H1 (cell line): ENCODE data around the gene GATC. TPM values are rescaled to one million over a fixed set of nuclear protein-coding genes. Genes with fewer than 3 reads are reported as not detected.

Experiments used
- CTCF ChIA-PET: fragments of 300-600 bp; sonication (Branson Sonifier 250); formaldehyde crosslinking; loops from one replicate; lab custom pipeline; 2021; ENCODE audit not compliant: partially characterized antibody; lab: Charles Lee
- POLR2A ChIA-PET: fragments of 300-600 bp; sonication (Branson Sonifier 250); formaldehyde crosslinking; loops from one replicate; lab custom pipeline; 2021; ENCODE audit warnings: inconsistent platforms; ENCODE audit not compliant: partially characterized antibody; lab: Charles Lee
- DNase-seq, 2 experiments: peaks; one replicate each; pipeline versions ENCODE4 v3.0.0 to v3.0.0-alpha.2; 2010 to 2022; ENCODE audit warnings: low spot score in 2 of 2, low read depth in 1 of 2, mixed read lengths in 1 of 2
- FAIRE-seq: peaks from 2 replicates; lab custom pipeline; 2011; peaks lifted over from hg19 to GRCh38; lab: Jason Lieb, UNC
- H2AFZ ChIP-seq: 2 replicates; pipeline ENCODE4 v1.8.1; 2012; ENCODE audit warnings: low read length, inconsistent platforms
- H2AK5ac ChIP-seq: 2 replicates; pipeline ENCODE4 v1.6.1; 2013; ENCODE audit warnings: low read depth, low read length
- H2BK120ac ChIP-seq: replicated peaks from 2 replicates; pipeline ENCODE3; 2013; ENCODE audit warnings: low read depth, low read length, inconsistent platforms
- H2BK12ac ChIP-seq: 2 replicates; pipeline ENCODE4 v1.6.1; 2013; ENCODE audit warnings: low read depth, low read length
- H2BK15ac ChIP-seq: 2 replicates; pipeline ENCODE4 v1.6.1; 2013; ENCODE audit warnings: low read length
- H2BK20ac ChIP-seq: 2 replicates; pipeline ENCODE4 v1.6.1; 2013; ENCODE audit warnings: low read length
- H2BK5ac ChIP-seq: 2 replicates; pipeline ENCODE4 v1.6.1; 2013; ENCODE audit warnings: low read depth, low read length
- H3K14ac ChIP-seq: 2 replicates; pipeline ENCODE4 v1.6.1; 2013; ENCODE audit warnings: inconsistent platforms; ENCODE audit not compliant: insufficient read length
- H3K18ac ChIP-seq: 2 replicates; pipeline ENCODE4 v1.6.1; 2013; ENCODE audit warnings: low read length; ENCODE audit errors: extremely low read depth
- H3K23ac ChIP-seq: 2 replicates; pipeline ENCODE4 v1.6.1; 2013; ENCODE audit warnings: inconsistent platforms; ENCODE audit not compliant: insufficient read length
- H3K23me2 ChIP-seq: 2 replicates; pipeline ENCODE4 v1.6.1; 2013; ENCODE audit warnings: low read depth, low read length
- H3K27ac ChIP-seq: 2 replicates; pipeline ENCODE4 v1.6.1; 2011; ENCODE audit warnings: low read depth, low read length, inconsistent platforms
- H3K27me3 ChIP-seq, 4 experiments: replicated peaks in 1 of 4; 1 replicate in 1 of 4; 2 replicates in 3 of 4; pipeline versions ENCODE4 v1.6.1 to v1.8.1; 2011 to 2013; ENCODE audit warnings: low read length in 3 of 4, mild to moderate bottlenecking in 3 of 4, inconsistent platforms in 2 of 4, mixed read lengths in 2 of 4, moderate library complexity in 1 of 4; ENCODE audit not compliant: control insufficient read depth in 3 of 4, insufficient read depth in 3 of 4; ENCODE audit errors: extremely low read depth in 1 of 4
- H3K36me3 ChIP-seq, 4 experiments: 2 replicates each; pipeline versions ENCODE4 v1.6.1 to v1.8.1; 2011 to 2013; ENCODE audit warnings: mild to moderate bottlenecking in 4 of 4, low read length in 3 of 4, moderate library complexity in 2 of 4, control low read depth in 1 of 4, inconsistent platforms in 1 of 4; ENCODE audit not compliant: insufficient read depth in 4 of 4, control insufficient read depth in 2 of 4
- H3K4ac ChIP-seq: replicated peaks from 2 replicates; pipeline ENCODE3; 2013; ENCODE audit warnings: low read length, low read depth, mixed read lengths, inconsistent platforms; ENCODE audit not compliant: insufficient read length
- H3K4me1 ChIP-seq, 4 experiments: replicated peaks in 1 of 4; 1 replicate in 1 of 4; 2 replicates in 3 of 4; pipeline versions ENCODE4 v1.6.1 to v1.8.1; 2011 to 2013; ENCODE audit warnings: low read length in 3 of 4, inconsistent platforms in 2 of 4, mixed read lengths in 1 of 4; ENCODE audit not compliant: insufficient read depth in 4 of 4, control insufficient read depth in 3 of 4
- H3K4me2 ChIP-seq, 2 experiments: 2 replicates each; pipeline versions ENCODE4 v1.6.1 to v1.8.1; 2011 to 2013; ENCODE audit warnings: low read depth in 2 of 2, low read length in 2 of 2, control low read depth in 1 of 2, inconsistent platforms in 1 of 2, mild to moderate bottlenecking in 1 of 2; ENCODE audit not compliant: insufficient read depth in 1 of 2
- H3K4me3 ChIP-seq, 4 experiments: fragments of 200-600, 300-600 bp in 1 of 4; sonication (generic), shearing (Covaris generic), sonication (Bioruptor Twin) in 1 of 4; 2 replicates each; pipeline versions ENCODE4 v1.5.1 to v1.8.1; 2011 to 2016; ENCODE audit warnings: low read length in 4 of 4, low read depth in 3 of 4, control low read depth in 2 of 4, inconsistent platforms in 2 of 4, mild to moderate bottlenecking in 2 of 4, mixed read lengths in 1 of 4, moderate library complexity in 1 of 4; ENCODE audit not compliant: insufficient read depth in 2 of 4; ENCODE audit errors: extremely low read depth in 1 of 4
- H3K56ac ChIP-seq: replicated peaks from 2 replicates; pipeline ENCODE3; 2013; ENCODE audit warnings: low read depth, mild to moderate bottlenecking, mixed read lengths, low read length, inconsistent platforms; ENCODE audit not compliant: insufficient read length
- H3K79me1 ChIP-seq: 2 replicates; pipeline ENCODE4 v1.6.1; 2013; ENCODE audit warnings: low read depth, low read length, control low read depth
- H3K79me2 ChIP-seq, 2 experiments: 2 replicates each; pipeline versions ENCODE4 v1.6.1 to v1.8.1; 2012 to 2013; ENCODE audit warnings: low read length in 2 of 2, mild to moderate bottlenecking in 2 of 2, inconsistent platforms in 1 of 2; ENCODE audit not compliant: insufficient read depth in 2 of 2, control insufficient read depth in 1 of 2
- H3K9ac ChIP-seq, 4 experiments: replicated peaks in 1 of 4; 1 replicate in 1 of 4; 2 replicates in 3 of 4; pipeline versions ENCODE4 v1.6.1 to v1.8.1; 2011 to 2013; ENCODE audit warnings: low read depth in 3 of 4, low read length in 3 of 4, control low read depth in 2 of 4, mild to moderate bottlenecking in 2 of 4, moderate library complexity in 2 of 4, inconsistent platforms in 1 of 4; ENCODE audit errors: extremely low read depth in 1 of 4
- H3K9me3 ChIP-seq, 2 experiments: 2 replicates each; pipeline versions ENCODE4 v1.6.1 to v1.8.1; 2012 to 2013; ENCODE audit warnings: mild to moderate bottlenecking in 2 of 2, moderate library complexity in 2 of 2, control low read depth in 1 of 2, inconsistent platforms in 1 of 2, low read depth in 1 of 2, low read length in 1 of 2, mixed read lengths in 1 of 2; ENCODE audit not compliant: insufficient read depth in 2 of 2
- H4K20me1 ChIP-seq, 2 experiments: replicated peaks in 1 of 2; 2 replicates each; pipeline versions ENCODE3 to v1.8.1; 2011 to 2013; ENCODE audit warnings: inconsistent platforms in 2 of 2, low read length in 2 of 2, mild to moderate bottlenecking in 1 of 2; ENCODE audit not compliant: insufficient read depth in 2 of 2, control insufficient read depth in 1 of 2
- H4K5ac ChIP-seq: 2 replicates; pipeline ENCODE4 v1.6.1; 2013; ENCODE audit warnings: low read length, low read depth, mixed read lengths, inconsistent platforms; ENCODE audit not compliant: insufficient read length
- H4K8ac ChIP-seq: 2 replicates; pipeline ENCODE4 v1.8.0; 2013; ENCODE audit warnings: mild to moderate bottlenecking, moderate library complexity, low read length, inconsistent platforms; ENCODE audit not compliant: insufficient read depth; ENCODE audit errors: extremely low read depth
- H4K91ac ChIP-seq: replicated peaks from 2 replicates; pipeline ENCODE3; 2013; ENCODE audit warnings: low read length, mixed read lengths, inconsistent platforms; ENCODE audit not compliant: insufficient read length
- BACH1 ChIP-seq: IDR thresholded peaks from 2 replicates; pipeline ENCODE4 v1.6.1; 2012; ENCODE audit warnings: low read length, improper control_type of control experiment
- CBX5 ChIP-seq: fragments of 300-800, 300-1000 bp; sonication (generic); IDR thresholded peaks from 2 replicates; pipeline ENCODE4 v1.7.1; 2016; ENCODE audit warnings: antibody characterized with exemption, low read length, low read depth
- CBX8 ChIP-seq: fragments of 300-800, 300-1000 bp; sonication (generic); IDR thresholded peaks from 2 replicates; pipeline ENCODE4 v1.7.1; 2016; ENCODE audit warnings: low read depth, low read length, borderline replicate concordance
- HDAC2 ChIP-seq, 2 experiments: fragments of 300-600 bp in 1 of 2; sonication (generic) in 1 of 2; IDR thresholded peaks; 2 replicates each; pipeline ENCODE4 v1.6.1; 2011 to 2012; ENCODE audit warnings: low read depth in 2 of 2, low read length in 2 of 2, mild to moderate bottlenecking in 2 of 2, moderate library complexity in 2 of 2, borderline replicate concordance in 1 of 2, inconsistent platforms in 1 of 2
- MAFK ChIP-seq: IDR thresholded peaks from 2 replicates; pipeline ENCODE4 v1.6.1; 2012; ENCODE audit warnings: low read depth, mild to moderate bottlenecking, improper control_type of control experiment, low read length
- RAD21 ChIP-seq, 2 experiments: IDR thresholded peaks in 1 of 2; conservative IDR thresholded peaks in 1 of 2; 2 replicates each; pipeline ENCODE4 v1.6.1; 2011; ENCODE audit warnings: low read depth in 2 of 2, low read length in 2 of 2, improper control_type of control experiment in 1 of 2, inconsistent platforms in 1 of 2, mild to moderate bottlenecking in 1 of 2, moderate library complexity in 1 of 2
- SIX5 ChIP-seq: IDR thresholded peaks from 2 replicates; pipeline ENCODE4 v1.6.1; 2011; ENCODE audit warnings: mild to moderate bottlenecking, low read depth, low read length
- TAF1 ChIP-seq: IDR thresholded peaks from 2 replicates; pipeline ENCODE4 v1.6.1; 2011; ENCODE audit warnings: mild to moderate bottlenecking, low read depth, low read length
- WGBS, 2 experiments: shearing (Covaris generic) in 1 of 2; methylation state at CpG; one replicate each; pipeline versions ENCODE4 v1.1.6 to v1.1.7; 2013 to 2015; ENCODE audit warnings: low lambda C conversion rate in 2 of 2, mixed read lengths in 2 of 2, inconsistent platforms in 1 of 2, low coverage in 1 of 2, missing lambda C conversion rate in 1 of 2; ENCODE audit not compliant: insufficient replicate concordance in 2 of 2, insufficient coverage in 1 of 2, insufficient read length in 1 of 2; ENCODE audit errors: extremely low coverage in 1 of 2, missing lambda C conversion rate in 1 of 2; 5-methylcytosine and 5-hydroxymethylcytosine counted together
- polyA plus RNA-seq, 7 experiments: library from polyadenylated mRNA; depleted of rRNA in 3 of 7; stranded (reverse) in 5 of 7; unstranded in 2 of 7; fragments of >200 nt in 5 of 7; fragments of 200-250 nt in 2 of 7; gene quantifications; 1 replicate in 5 of 7; 2 replicates in 1 of 7; 4 replicates in 1 of 7; pipeline versions ENCODE4 v1.2.1 to v1.2.3, GENCODE V29; 2011 to 2013; ENCODE audit warnings: missing spikeins in 2 of 7, mixed read lengths in 2 of 7
- total RNA-seq: library from RNA; stranded (reverse); fragmentation: NEBNext Ultra II Directional; extraction: Animal tissue kit (Norgen Biotek cat#: 25700); gene quantifications from 2 replicates; pipeline ENCODE4 v1.2.1, GENCODE V29; 2021

GATC gene
- total and polyA plus RNA-seq, 2 of the 8 experiments (the other 6 are each of a cell fraction or from before 2014, with no cell fraction given): 13.2 to 30.4 TPM

DNA sequence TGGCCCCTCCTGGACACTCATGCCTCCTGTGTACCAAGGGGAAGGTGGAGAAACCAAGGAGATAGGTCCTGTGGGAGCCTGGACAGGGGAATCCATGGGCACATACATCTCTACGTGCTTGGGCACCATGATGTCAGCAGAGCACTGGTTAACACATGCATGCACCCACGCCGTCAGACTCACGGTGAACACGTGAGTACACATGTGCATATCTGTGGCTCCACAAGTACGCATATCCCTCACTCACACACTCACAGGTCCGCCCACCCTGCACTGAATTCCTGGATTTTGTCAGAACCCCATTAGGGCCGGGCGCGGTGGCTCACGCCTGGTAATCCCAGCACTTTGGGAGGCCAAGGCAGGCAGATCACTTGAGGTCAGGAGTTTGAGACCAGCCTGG lies 37.5 kb upstream of the GATC start:
- H3K4me2 ChIP-seq: no peak overlapping the region
- H2BK12ac ChIP-seq: peak overlapping the region; percentile 52; the same call in 1 of the 2 replicates
- no peak overlapping the region for H2BK20ac ChIP-seq
- no peak overlapping the region for H3K9ac ChIP-seq
- H3K56ac ChIP-seq: no peak overlapping the region
- peak overlapping the region; percentile 89 for H2BK15ac ChIP-seq
- H3K79me2 ChIP-seq: no peaks in the 10 kb centered on the region
- TF ChIP-seq BACH1 (no peak), TAF1 (no peak), HDAC2 (IDR thresholded peaks at IDR 0.05; ENCODE audit: borderline replicate concordance in 1 of 2, low read depth in 2 of 2, low read length in 2 of 2) (no peak), CBX5 (no peak), CBX8 (no peak), MAFK (no peak), SIX5 (no peak), RAD21 (IDR thresholded peaks at IDR 0.05 in 1 of 2, conservative IDR thresholded peaks at IDR 0.05 in 1 of 2; ENCODE audit: low read depth in 2 of 2, low read length in 2 of 2) (no peak)
- TF ChIP-seq, all 59 proteins: peak for 0
- Histone ChIP-seq H4K91ac (peak overlapping the region; percentile 22), H3K23ac (no peak overlapping the region), H2BK5ac (no peak overlapping the region), H4K5ac (no peak overlapping the region), H4K8ac (no peak overlapping the region), H3K14ac (no peak overlapping the region), H3K36me3 (no peaks in the 10 kb centered on the region), H3K79me1 (no peaks in the 10 kb centered on the region), H3K27ac (no peak overlapping the region), H3K27me3 (no peaks in the 10 kb centered on the region), H2AK5ac (no peak overlapping the region; the same call in 1 of the 2 replicates), H4K20me1 (no peaks in the 10 kb centered on the region), H3K4ac (no peak overlapping the region), H3K4me3 (no peak overlapping the region), H2BK120ac (no peak overlapping the region), H3K4me1 (peaks cover 0 to 8% (median 2%) of the 10 kb centered on the region in 4 experiments; a peak in 3 of 7 replicates), H2AFZ (no peak overlapping the region), H3K9me3 (no peaks in the 10 kb centered on the region), H3K23me2 (no peaks in the 10 kb centered on the region), H3K18ac (no peak overlapping the region)
- DNase-seq: no peak
- WGBS, 2 experiments: 93% methylated on average over 11 of the region's 11 CpGs; no CpG with 5 or more reads in 1 of the 2 experiments
- ChIA-PET CTCF (interaction anchor here (0.6 to 2.0 kb wide), 5 partner anchors 22 to 104 kb away, joined by 3 to 10 read pairs (median 4); no protein-coding TSS in a partner anchor), POLR2A (interaction anchor here (1.9 to 2.4 kb wide), 2 partner anchors 14 to 20 kb away, joined by 8 to 10 read pairs; no protein-coding TSS in a partner anchor)
- FAIRE-seq: no peak
